AG09309 (cell line): ENCODE results near the gene C1RL.

Experiments used
- DNase-seq: peaks from one replicate; pipeline ENCODE4 v3.0.0-alpha.2; 2010; ENCODE audit warnings: low read depth
- H3K4me3 ChIP-seq: 2 replicates; pipeline ENCODE4 v1.5.1; 2011; ENCODE audit warnings: mild to moderate bottlenecking, low read depth, low read length, moderate library complexity; ENCODE audit not compliant: control insufficient read depth
- TF ChIP-seq, protein P1 (sequence below): IDR thresholded peaks from 2 replicates; pipeline ENCODE4 v1.5.1; 2011; ENCODE audit warnings: mild to moderate bottlenecking, low read depth, low read length, inconsistent platforms; ENCODE audit not compliant: insufficient read depth, control insufficient read depth; ENCODE audit errors: missing control alignments

Gene C1RL

DNA sequence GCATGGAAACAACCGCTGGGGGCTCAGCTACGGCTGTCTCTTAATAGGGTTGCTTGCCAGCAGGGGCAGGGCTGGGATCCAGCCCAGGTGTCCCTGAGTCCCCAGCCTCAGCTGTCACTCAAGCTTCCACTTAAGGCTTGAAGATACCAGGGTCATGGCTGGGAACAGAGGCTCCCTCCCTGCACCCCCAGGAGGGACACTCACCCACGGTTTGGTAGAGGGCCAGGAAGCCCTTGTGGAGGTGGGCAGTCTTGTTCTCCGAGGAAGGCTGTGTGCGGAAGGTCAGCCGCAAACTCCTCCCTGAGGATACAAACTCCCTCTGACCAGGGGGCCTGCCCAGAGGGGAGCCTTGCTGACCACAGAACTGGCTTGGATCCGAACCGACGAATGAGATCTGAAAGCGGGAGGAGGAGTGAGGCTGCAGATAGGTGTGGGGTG lies 7.3 kb downstream of the C1RL start:
- no peak overlapping the region for H3K4me3 ChIP-seq
- TF ChIP-seq, protein P1, sequence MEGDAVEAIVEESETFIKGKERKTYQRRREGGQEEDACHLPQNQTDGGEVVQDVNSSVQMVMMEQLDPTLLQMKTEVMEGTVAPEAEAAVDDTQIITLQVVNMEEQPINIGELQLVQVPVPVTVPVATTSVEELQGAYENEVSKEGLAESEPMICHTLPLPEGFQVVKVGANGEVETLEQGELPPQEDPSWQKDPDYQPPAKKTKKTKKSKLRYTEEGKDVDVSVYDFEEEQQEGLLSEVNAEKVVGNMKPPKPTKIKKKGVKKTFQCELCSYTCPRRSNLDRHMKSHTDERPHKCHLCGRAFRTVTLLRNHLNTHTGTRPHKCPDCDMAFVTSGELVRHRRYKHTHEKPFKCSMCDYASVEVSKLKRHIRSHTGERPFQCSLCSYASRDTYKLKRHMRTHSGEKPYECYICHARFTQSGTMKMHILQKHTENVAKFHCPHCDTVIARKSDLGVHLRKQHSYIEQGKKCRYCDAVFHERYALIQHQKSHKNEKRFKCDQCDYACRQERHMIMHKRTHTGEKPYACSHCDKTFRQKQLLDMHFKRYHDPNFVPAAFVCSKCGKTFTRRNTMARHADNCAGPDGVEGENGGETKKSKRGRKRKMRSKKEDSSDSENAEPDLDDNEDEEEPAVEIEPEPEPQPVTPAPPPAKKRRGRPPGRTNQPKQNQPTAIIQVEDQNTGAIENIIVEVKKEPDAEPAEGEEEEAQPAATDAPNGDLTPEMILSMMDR = no peak
- no peak for DNase-seq

DNA sequence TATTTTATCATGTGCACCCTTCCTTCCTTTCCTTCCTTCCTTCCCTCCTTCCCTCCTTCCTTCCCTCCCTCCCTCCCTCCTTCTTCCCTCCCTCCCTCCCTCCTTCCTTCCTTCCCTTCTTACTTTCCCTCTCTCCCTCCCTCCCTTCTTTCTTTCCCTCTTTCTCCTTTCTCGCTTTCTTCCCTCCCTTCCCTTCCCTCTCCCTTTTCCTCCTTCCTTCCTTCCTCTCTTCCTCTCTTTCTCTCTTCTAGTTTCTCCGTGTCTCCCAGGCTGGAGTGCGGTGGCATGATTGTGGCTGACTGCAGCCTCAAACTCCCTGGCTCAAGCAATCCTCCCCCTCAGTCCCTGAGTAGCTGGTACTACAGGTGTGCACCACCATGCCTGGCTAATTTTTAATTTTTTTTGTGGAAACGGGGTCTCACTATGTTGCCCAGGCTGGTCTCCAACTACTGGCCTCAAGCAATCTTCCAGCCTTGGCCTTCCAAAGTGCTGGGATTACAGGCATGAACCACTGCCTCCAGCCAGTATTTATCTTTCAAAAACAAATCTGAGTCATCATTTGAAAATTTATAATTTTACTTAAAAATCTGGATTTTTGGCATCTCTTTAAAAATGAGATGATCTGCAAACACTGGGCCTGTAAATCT lies 7.8 kb downstream of the C1RL start:
- no peak overlapping the region for H3K4me3 ChIP-seq
- TF ChIP-seq, protein P1 = no peak

GRCh38 chr12:7100239-7100638 lies 8.8 kb downstream of the C1RL start:
- TF ChIP-seq, protein P1 = no peak
- no peak for DNase-seq
- no peak overlapping the region for H3K4me3 ChIP-seq

More for the DNA sequence above, 7.8 kb downstream of the C1RL start:
- no peak for DNase-seq

- H3K4me3 ChIP-seq = no peak overlapping the region
- no peak for DNase-seq
- TF ChIP-seq, protein P1 = no peak
These were observed 9.6 kb downstream of the C1RL start for GRCh38 chr12:7099290-7099996.

- no peak overlapping the region for H3K4me3 ChIP-seq
- no peak for DNase-seq
- TF ChIP-seq, protein P1 = no peak
These were observed 12.0 kb downstream of the C1RL start for GRCh38 chr12:7096979-7097378.

DNA sequence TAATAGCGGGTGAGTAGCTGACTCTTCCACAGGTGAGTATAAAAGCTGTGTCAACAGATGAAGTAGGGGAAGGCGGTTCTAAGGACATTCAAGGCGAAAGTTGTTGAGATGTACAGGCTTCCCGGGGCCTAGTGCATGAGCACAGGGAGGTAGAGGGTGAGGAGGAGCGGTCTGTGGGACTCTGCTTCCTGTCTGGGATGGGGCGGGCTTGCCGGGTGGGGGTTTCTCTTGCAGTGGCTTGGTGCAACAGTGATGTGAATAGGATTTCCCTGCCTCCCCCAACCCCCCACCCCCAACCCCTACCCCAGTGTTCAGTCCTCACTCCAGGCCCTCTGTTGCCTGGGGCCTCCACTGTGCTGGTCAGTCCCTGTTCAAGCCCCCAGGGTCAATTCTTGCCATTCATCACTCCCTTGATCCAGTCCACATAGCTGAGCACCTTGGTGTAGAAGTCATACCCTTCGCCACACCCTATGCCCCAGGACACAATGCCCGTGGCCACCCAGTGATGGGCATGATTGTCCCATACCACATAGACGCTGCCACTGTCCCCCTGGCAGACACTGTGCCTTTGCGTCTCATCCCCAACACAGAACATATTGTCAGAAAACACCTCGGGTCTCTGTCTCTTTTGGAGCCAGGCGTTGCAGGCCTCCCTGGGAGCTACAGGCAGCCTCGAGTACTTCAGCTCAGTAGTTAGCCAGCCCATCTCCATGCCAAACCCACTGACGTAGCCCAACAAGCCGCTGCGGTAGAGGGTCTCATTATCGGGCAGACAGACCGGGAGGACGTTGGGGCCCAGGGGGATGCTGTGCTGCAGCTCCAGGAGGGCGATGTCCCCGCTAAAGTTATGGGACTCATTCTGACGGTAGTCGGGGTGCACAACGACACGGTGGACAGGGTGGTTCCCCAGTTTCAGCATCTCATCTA lies 12.7 kb downstream of the C1RL start:
- no peak overlapping the region for H3K4me3 ChIP-seq
- TF ChIP-seq, protein P1 = no peak
- no peak for DNase-seq
